SHP77 (cell line): ENCODE data around the gene OR4P4.

Experiments
- DNase-seq, 2 experiments: peaks; one replicate each; lab custom pipeline; 2025; lab: John Stamatoyannopoulos, UW

Gene OR4P4

GRCh38 chr11:55634813-55635212 is at the start of gene OR4P4:
Gene OR4P4 (plus strand): TSS chr11:55635113.
- no peak for DNase-seq

GRCh38 chr11:55607545-55607944 is 27.4 kb upstream of the OR4P4 start, which contains the start of gene OR4C11:
Gene OR4C11 (minus strand): TSS chr11:55607645. CDS start chr11:55604373, 3,272 bp downstream.
- DNase-seq = no peak

GRCh38 chr11:55624531-55624930 is 10.4 kb upstream of the OR4P4 start:
- DNase-seq = no peak

- DNase-seq = no peak
These were observed 13.1 kb downstream of the OR4P4 start, which contains the start of gene OR4S2 for GRCh38 chr11:55648027-55648426. Gene OR4S2 (plus strand): TSS chr11:55648327. CDS start chr11:55650904, 2,577 bp downstream.

- no peak for DNase-seq
These were observed 17.6 kb downstream of the OR4P4 start for GRCh38 chr11:55652560-55652959.

DNA sequence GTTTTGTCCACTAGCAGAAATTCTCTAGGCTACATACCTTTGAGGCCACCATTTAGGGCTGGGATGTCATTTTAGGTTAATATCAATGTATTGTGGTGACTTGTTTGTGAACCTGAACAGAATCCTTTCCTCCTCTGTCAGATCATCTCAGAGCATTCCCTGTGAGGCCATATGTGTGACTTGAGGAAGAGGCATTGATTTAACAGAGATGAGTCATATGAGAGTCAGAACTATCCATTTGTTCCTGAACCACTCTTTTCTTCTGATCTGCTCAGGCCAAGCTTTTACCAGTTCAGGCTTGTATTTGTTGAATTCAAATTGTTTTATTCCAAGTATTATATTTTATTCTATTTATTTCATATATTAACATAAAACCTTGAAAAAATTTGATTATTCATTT is 20.2 kb downstream of the OR4P4 start:
- DNase-seq = no peak

DNA sequence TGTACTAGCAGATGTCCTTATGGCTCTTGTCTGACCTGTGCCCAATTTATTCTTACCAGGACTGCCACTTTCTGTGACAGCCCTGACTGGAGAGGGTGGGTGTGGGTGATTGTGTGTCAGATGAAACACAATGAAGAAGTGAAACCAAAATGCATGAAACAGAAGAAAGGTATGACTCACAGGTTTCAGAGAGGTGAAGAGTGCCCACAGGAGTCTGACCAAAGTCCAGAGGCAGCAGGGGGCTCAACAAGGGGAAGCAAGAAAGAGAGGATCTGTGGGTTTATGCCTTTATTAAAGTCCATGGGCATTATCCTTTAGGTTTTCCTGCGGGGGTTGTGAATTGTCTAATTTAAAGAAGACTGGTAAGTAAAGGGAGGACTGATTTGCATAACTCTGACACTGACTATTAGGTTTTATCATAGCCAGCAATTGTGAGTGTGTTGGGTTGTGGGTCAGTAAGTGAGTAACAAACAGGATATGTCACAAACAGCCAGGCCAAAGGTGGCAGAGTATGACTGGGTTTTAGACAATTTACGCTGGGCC is 23.2 kb downstream of the OR4P4 start:
- DNase-seq = no peak

- no peak for DNase-seq
These were observed 23.7 kb downstream of the OR4P4 start for GRCh38 chr11:55658608-55659007.

DNA sequence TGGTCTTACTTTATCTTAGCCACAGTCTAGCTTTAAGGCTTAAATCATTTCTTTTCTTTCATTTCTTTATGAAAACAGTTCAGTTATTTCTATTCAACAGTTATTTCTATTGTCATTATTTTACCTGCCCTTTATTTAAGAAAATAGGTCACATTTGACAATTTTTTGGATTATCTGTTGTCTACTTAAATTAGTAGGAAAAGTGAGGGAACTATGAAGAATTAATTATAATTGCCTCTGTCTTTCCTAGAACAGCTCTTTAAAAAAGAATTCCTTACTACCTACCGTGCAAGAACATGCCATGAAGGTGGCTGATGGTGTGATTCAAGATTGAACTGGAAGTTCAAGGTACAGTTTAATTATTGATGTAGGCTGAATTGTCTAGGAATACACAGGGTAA is 27.0 kb downstream of the OR4P4 start, which contains the start of gene OR4C6:
OR4C6 (plus strand) TSS at position 301 of the 400 bp plus-strand sequence. CDS start 2,966 bp downstream, outside the sequence.
- no peak for DNase-seq

DNA sequence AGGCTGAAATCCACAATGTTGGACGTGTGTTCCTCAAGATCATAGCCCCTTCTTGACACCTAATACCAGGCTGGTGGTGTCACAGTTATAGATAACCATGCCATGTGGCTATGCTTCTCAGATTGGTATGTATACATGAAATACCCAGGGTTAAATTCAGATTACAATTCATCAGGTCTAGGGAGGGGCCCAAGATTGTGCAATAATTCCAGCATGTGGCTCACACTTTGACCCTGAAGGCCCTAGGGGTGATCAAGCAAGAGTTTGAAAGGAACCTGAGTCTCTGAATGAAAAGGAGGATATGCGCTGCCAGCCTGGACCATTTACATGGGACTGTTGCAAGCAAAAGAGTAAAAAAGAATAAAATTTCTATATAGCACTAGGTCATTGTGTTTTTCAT is 34.5 kb downstream of the OR4P4 start:
- no peak for DNase-seq

DNA sequence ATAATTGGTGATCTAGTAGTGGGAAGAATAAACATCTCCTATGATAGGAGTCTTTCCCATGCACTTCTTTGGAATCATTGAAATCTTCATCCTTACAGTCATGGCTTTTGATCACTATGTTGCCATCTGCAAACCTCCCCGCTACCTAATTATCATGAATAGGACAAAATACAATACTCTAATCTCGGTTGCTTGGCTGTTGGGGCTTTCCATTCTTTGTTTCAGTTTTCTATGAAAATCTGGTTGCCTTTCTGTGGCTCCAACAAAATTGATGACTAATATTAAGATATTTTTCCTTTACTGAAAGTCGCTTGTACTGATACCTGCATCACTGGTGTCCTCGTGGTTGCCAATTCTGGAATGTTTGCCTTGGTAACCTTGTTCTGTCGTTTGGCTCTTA is 38.9 kb downstream of the OR4P4 start:
- no peak for DNase-seq
